Measurements from ENCODE around the gene STRA6. TPM values are rescaled to one million over a fixed set of nuclear protein-coding genes. Genes with fewer than 3 reads are reported as not detected.

STRA6 gene
- total RNA-seq, 1 experiment from 2014 or later, result 2.1 TPM

GRCh38 chr15:74235962-74236361, 33.4 kb upstream of the STRA6 start, which contains the start of gene CCDC33:
Gene CCDC33, plus strand, starts transcription at chr15:74236326. Its CDS starts 394 bp downstream, at chr15:74236720.
- no peak within 1 kb of the TSS for H3K4me3 Mint-ChIP-seq (ENCODE audit: unreplicated experiment)
- peaks cover 11% of the 10 kb centered on the region for H3K27me3 Mint-ChIP-seq (ENCODE audit: insufficient read depth, unreplicated experiment)
- Histone ChIP-seq H3K36me3 (ENCODE audit: control insufficient read depth, insufficient read depth, low read length) (no peaks in the 10 kb centered on the region), H3K27me3 (replicated peaks; ENCODE audit: control insufficient read depth, insufficient read depth, low read length) (no peaks in the 10 kb centered on the region; the same call in 1 of the 2 replicates), H3K4me1 (no peaks in the 10 kb centered on the region), H3K9me3 (no peaks in the 10 kb centered on the region), H3K4me3 (ENCODE audit: low read depth, low read length) (no peak within 1 kb of the TSS)
- ChIA-PET CTCF (interaction anchor here (0.6 kb wide), 1 partner anchor 96 kb away, joined by 5 read pairs; no protein-coding TSS in a partner anchor), POLR2A (no interaction called here)
- intact Hi-C loops (cut with micrococcal nuclease; ENCODE audit: unreplicated experiment), result no loop called here
- no peak for DNase-seq
- no peak within 1 kb of the TSS for H3K27ac Mint-ChIP-seq (ENCODE audit: unreplicated experiment)
- H3K36me3 Mint-ChIP-seq (ENCODE audit: insufficient read depth, unreplicated experiment), result no peaks in the 10 kb centered on the region
- TF ChIP-seq CTCF (IDR thresholded peaks at IDR 0.05; ENCODE audit: insufficient read depth in 1 of 2, low read depth in 1 of 2, low read length in 1 of 2, severe bottlenecking in 1 of 2, unreplicated experiment in 1 of 2), result no peak
- no peaks in the 10 kb centered on the region for H3K4me1 Mint-ChIP-seq (ENCODE audit: low read depth, unreplicated experiment)
- no peaks in the 10 kb centered on the region for H3K9me3 Mint-ChIP-seq (ENCODE audit: unreplicated experiment)
- no TSS peak for BruUV-seq (replicated peaks)

- no peaks in the 10 kb centered on the region for H3K36me3 ChIP-seq (ENCODE audit: control insufficient read depth, insufficient read depth, low read length)
- Mint-ChIP-seq H3K27me3 (ENCODE audit: insufficient read depth, unreplicated experiment) (peaks cover 16% of the 10 kb centered on the region), H3K27ac (ENCODE audit: unreplicated experiment) (no peak overlapping the region), H3K9me3 (ENCODE audit: unreplicated experiment) (no peaks in the 10 kb centered on the region), H3K4me3 (ENCODE audit: unreplicated experiment) (no peak overlapping the region), H3K36me3 (ENCODE audit: insufficient read depth, unreplicated experiment) (no peaks in the 10 kb centered on the region), H3K4me1 (ENCODE audit: low read depth, unreplicated experiment) (no peaks in the 10 kb centered on the region)
- no peak overlapping the region for H3K4me3 ChIP-seq (ENCODE audit: low read depth, low read length)
- no peak for TF ChIP-seq CTCF (IDR thresholded peaks at IDR 0.05; ENCODE audit: insufficient read depth in 1 of 2, low read depth in 1 of 2, low read length in 1 of 2, severe bottlenecking in 1 of 2, unreplicated experiment in 1 of 2)
- no peaks in the 10 kb centered on the region; the same call in 1 of the 2 replicates for H3K27me3 ChIP-seq (replicated peaks; ENCODE audit: control insufficient read depth, insufficient read depth, low read length)
- no TSS peak for BruUV-seq (replicated peaks)
- ChIA-PET POLR2A (no interaction called here), CTCF (no interaction called here)
- intact Hi-C loops (cut with micrococcal nuclease; ENCODE audit: unreplicated experiment), result no loop called here
- H3K4me1 ChIP-seq, result no peaks in the 10 kb centered on the region
- no peaks in the 10 kb centered on the region for H3K9me3 ChIP-seq
- no peak for DNase-seq
Measured at GRCh38 chr15:74234598-74234875, 31.9 kb upstream of the STRA6 start.

- no peak overlapping the region for H3K4me3 ChIP-seq (ENCODE audit: low read depth, low read length)
- Mint-ChIP-seq H3K4me1 (ENCODE audit: low read depth, unreplicated experiment) (no peaks in the 10 kb centered on the region), H3K27ac (ENCODE audit: unreplicated experiment) (no peak overlapping the region), H3K36me3 (ENCODE audit: insufficient read depth, unreplicated experiment) (no peaks in the 10 kb centered on the region), H3K27me3 (ENCODE audit: insufficient read depth, unreplicated experiment) (peaks cover 18% of the 10 kb centered on the region), H3K9me3 (ENCODE audit: unreplicated experiment) (no peaks in the 10 kb centered on the region), H3K4me3 (ENCODE audit: unreplicated experiment) (no peak overlapping the region)
- no peaks in the 10 kb centered on the region for H3K4me1 ChIP-seq
- BruUV-seq (replicated peaks), result no TSS peak
- no peaks in the 10 kb centered on the region for H3K9me3 ChIP-seq
- H3K27me3 ChIP-seq (replicated peaks; ENCODE audit: control insufficient read depth, insufficient read depth, low read length), result no peaks in the 10 kb centered on the region; the same call in 1 of the 2 replicates
- intact Hi-C loops (cut with micrococcal nuclease; ENCODE audit: unreplicated experiment), result no loop called here
- CTCF ChIA-PET, result no interaction called here
- POLR2A ChIA-PET, result no interaction called here
- no peak for DNase-seq
- no peaks in the 10 kb centered on the region for H3K36me3 ChIP-seq (ENCODE audit: control insufficient read depth, insufficient read depth, low read length)
- no peak for TF ChIP-seq CTCF (IDR thresholded peaks at IDR 0.05; ENCODE audit: insufficient read depth in 1 of 2, low read depth in 1 of 2, low read length in 1 of 2, severe bottlenecking in 1 of 2, unreplicated experiment in 1 of 2)
Measured at GRCh38 chr15:74233851-74234597, 31.4 kb upstream of the STRA6 start.
